PFSK-1 (cell line): ENCODE results near the gene PDHB.

Source experiments
- FOXP2 ChIP-seq: optimal IDR thresholded peaks from 2 replicates; pipeline ENCODE3; 2011; ENCODE audit warnings: borderline replicate concordance, control low read depth, inconsistent platforms; ENCODE audit not compliant: insufficient read depth; ENCODE audit errors: extremely low read length, extremely low read depth
- POLR2AphosphoS5 ChIP-seq: IDR thresholded peaks from 2 replicates; pipeline ENCODE4 v1.6.1; 2012; ENCODE audit warnings: low read depth, mild to moderate bottlenecking, control low read depth, low read length, moderate library complexity
- SIN3A ChIP-seq: IDR thresholded peaks from 2 replicates; pipeline ENCODE4 v1.6.1; 2012; ENCODE audit warnings: mild to moderate bottlenecking, low read length, moderate library complexity, borderline replicate concordance; ENCODE audit not compliant: insufficient read depth
- TAF1 ChIP-seq: IDR thresholded peaks from 2 replicates; pipeline ENCODE4 v1.6.1; 2012; ENCODE audit warnings: low read length, control low read depth, borderline replicate concordance; ENCODE audit not compliant: insufficient read depth
- TF ChIP-seq, protein P1 (sequence below), 2 experiments: IDR thresholded peaks; 2 replicates each; pipeline versions ENCODE4 v1.6.1 to v1.8.0; 2011 to 2012; ENCODE audit warnings: low read depth in 2 of 2, low read length in 2 of 2, control low read depth in 1 of 2, inconsistent platforms in 1 of 2, mild to moderate bottlenecking in 1 of 2, moderate library complexity in 1 of 2; ENCODE audit not compliant: insufficient read depth in 1 of 2

Gene PDHB

DNA sequence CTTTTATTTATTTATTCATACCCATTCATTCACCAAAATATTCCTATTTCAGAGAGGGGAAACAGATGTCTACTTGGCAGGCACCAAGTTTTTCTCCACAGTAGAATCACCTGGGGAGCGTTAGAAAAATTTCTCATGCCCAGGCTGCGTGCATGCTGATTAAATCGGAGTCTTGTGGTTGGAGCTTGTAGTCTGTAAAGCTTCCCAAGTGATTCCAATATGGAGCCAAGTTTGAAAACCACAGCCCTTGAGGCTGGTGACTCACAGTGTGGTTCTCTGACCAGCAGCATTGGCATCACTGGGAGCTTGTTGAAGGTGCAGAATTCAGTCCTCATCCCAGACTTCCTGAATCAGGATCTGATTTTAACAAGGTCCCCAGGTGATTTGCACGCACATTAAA, 49.7 kb downstream of the PDHB start:
- no peak for TF ChIP-seq TAF1
- no peak for TF ChIP-seq POLR2AphosphoS5
- no peak for TF ChIP-seq FOXP2
- TF ChIP-seq SIN3A: no peak
- TF ChIP-seq, protein P1, sequence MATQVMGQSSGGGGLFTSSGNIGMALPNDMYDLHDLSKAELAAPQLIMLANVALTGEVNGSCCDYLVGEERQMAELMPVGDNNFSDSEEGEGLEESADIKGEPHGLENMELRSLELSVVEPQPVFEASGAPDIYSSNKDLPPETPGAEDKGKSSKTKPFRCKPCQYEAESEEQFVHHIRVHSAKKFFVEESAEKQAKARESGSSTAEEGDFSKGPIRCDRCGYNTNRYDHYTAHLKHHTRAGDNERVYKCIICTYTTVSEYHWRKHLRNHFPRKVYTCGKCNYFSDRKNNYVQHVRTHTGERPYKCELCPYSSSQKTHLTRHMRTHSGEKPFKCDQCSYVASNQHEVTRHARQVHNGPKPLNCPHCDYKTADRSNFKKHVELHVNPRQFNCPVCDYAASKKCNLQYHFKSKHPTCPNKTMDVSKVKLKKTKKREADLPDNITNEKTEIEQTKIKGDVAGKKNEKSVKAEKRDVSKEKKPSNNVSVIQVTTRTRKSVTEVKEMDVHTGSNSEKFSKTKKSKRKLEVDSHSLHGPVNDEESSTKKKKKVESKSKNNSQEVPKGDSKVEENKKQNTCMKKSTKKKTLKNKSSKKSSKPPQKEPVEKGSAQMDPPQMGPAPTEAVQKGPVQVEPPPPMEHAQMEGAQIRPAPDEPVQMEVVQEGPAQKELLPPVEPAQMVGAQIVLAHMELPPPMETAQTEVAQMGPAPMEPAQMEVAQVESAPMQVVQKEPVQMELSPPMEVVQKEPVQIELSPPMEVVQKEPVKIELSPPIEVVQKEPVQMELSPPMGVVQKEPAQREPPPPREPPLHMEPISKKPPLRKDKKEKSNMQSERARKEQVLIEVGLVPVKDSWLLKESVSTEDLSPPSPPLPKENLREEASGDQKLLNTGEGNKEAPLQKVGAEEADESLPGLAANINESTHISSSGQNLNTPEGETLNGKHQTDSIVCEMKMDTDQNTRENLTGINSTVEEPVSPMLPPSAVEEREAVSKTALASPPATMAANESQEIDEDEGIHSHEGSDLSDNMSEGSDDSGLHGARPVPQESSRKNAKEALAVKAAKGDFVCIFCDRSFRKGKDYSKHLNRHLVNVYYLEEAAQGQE (IDR thresholded peaks at IDR 0.05; ENCODE audit: insufficient read depth in 1 of 2, low read depth in 2 of 2, low read length in 2 of 2): no peak

DNA sequence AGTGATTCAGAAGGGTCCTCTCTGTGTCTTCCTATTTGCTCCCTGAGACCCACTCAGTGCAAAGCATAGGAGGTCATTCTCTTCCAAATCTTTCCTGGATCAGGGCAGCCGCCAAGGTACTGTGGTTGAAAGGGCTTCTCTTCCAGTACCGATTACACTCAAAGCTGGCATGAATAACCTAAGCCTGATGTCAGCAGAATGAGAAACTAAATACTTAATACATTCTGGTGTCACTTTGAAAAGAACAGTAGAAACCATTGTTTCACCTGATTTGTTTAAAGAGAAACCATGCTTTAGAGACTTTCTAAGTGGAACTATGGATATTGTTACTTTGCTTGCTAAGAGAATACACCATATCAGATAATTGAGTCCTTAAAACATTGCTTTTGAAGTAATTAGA, 50.2 kb downstream of the PDHB start:
- TF ChIP-seq SIN3A: no peak
- no peak for TF ChIP-seq TAF1
- no peak for TF ChIP-seq POLR2AphosphoS5
- no peak for TF ChIP-seq FOXP2
- TF ChIP-seq, protein P1 (IDR thresholded peaks at IDR 0.05; ENCODE audit: insufficient read depth in 1 of 2, low read depth in 2 of 2, low read length in 2 of 2): no peak

DNA sequence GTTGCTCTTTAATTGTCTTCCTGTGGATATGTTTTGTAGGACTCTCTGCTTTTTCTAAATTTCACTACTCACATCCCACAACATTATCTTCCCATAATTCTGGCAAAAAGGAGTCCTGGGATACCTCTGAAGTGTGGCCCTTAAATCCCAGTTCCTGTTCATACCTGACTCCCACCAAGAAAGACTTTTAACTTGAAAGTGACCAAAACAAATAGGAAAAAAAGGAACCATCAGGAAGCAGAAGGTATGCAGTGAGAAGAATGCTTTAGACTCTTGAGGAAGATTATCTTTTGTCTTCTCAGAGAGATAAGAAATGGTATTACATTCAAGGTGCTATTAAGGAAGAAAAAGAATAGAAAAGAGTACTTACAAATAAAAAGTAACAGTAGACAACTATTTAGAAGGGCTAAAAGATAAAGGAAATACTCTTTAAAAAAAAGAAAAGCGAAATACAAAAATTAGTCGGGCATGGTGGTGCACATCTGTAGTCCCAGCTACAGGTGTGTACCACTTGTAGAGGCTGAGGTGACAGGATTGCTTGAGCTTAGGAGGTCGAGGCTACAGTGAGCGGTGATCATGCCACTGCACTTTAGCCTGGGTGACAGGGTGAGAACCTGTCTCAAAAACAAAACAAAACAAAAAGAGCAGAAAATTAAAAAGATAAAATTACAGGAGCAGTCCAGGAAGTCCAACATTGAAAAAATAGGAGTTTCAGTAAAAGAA, 54.1 kb downstream of the PDHB start:
- TF ChIP-seq POLR2AphosphoS5 (no peak), FOXP2 (no peak), TAF1 (no peak), SIN3A (no peak)
- TF ChIP-seq, protein P1 (IDR thresholded peaks at IDR 0.05; ENCODE audit: insufficient read depth in 1 of 2, low read depth in 2 of 2, low read length in 2 of 2): no peak

DNA sequence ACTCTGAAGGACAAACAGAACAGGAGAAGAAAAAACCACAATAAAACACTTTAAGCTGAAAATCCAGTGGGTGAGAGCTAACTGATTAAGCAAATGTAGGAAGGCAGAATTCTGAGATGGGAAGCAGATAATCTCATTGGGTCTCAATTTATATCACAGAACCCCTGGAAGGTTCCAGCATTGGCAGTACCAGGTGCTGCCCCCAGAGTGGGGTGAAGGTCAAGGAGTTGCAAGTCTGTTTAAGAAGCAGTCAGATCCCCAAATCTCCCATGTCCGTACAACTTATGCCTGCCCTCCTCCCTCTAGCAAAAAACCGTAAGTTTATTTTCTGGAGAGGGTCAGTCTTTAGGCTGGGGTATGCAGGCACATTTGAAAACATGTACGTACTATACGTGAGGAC, 55.9 kb downstream of the PDHB start:
- TF ChIP-seq FOXP2 (no peak), POLR2AphosphoS5 (no peak), TAF1 (no peak), SIN3A (no peak)
- TF ChIP-seq, protein P1 (IDR thresholded peaks at IDR 0.05; ENCODE audit: insufficient read depth in 1 of 2, low read depth in 2 of 2, low read length in 2 of 2): no peak
